C4-2B (cell line): Measurements from ENCODE around the gene DTX2.

ENCODE experiments used
- ZFX ChIP-seq: fragments of 450-650 bp; IDR thresholded peaks from 2 replicates; pipeline ENCODE4 v1.6.1; 2017
- TF ChIP-seq, protein P1 (sequence below): fragments of 450-650 bp; conservative IDR thresholded peaks from 2 replicates; pipeline ENCODE4 v1.5.1; 2017; ENCODE audit warnings: mild to moderate bottlenecking

DNA sequence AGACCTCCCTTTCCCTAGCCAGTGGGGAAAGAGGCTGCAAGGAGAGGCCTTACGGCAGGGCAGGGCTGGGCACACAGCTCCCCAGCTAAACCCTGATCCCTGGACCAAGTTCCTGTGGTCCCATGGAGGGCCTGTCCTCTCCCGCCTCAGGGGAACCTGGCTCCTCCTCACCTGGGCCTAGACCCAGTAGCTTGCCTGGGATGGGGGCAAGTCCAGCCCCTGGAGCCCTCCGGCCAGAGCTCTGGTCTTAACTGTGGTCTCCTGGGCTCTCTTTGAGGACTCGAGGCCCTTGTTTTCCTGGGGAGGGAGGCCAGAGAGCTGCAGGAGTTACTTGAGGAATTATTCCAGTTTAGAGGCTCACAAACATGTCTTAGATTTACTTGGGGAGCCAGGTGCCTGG lies 35.3 kb upstream of the DTX2 start:
- TF ChIP-seq, protein P1, sequence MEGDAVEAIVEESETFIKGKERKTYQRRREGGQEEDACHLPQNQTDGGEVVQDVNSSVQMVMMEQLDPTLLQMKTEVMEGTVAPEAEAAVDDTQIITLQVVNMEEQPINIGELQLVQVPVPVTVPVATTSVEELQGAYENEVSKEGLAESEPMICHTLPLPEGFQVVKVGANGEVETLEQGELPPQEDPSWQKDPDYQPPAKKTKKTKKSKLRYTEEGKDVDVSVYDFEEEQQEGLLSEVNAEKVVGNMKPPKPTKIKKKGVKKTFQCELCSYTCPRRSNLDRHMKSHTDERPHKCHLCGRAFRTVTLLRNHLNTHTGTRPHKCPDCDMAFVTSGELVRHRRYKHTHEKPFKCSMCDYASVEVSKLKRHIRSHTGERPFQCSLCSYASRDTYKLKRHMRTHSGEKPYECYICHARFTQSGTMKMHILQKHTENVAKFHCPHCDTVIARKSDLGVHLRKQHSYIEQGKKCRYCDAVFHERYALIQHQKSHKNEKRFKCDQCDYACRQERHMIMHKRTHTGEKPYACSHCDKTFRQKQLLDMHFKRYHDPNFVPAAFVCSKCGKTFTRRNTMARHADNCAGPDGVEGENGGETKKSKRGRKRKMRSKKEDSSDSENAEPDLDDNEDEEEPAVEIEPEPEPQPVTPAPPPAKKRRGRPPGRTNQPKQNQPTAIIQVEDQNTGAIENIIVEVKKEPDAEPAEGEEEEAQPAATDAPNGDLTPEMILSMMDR, result no peak
- no peak for TF ChIP-seq ZFX
